ENCODE data around the gene PTPN3. TPM values are rescaled to one million over a fixed set of nuclear protein-coding genes. Genes with fewer than 3 reads are reported as not detected.

The PTPN3 gene
- total RNA-seq, 1 donor from 2014 or later = 7.8 TPM

DNA sequence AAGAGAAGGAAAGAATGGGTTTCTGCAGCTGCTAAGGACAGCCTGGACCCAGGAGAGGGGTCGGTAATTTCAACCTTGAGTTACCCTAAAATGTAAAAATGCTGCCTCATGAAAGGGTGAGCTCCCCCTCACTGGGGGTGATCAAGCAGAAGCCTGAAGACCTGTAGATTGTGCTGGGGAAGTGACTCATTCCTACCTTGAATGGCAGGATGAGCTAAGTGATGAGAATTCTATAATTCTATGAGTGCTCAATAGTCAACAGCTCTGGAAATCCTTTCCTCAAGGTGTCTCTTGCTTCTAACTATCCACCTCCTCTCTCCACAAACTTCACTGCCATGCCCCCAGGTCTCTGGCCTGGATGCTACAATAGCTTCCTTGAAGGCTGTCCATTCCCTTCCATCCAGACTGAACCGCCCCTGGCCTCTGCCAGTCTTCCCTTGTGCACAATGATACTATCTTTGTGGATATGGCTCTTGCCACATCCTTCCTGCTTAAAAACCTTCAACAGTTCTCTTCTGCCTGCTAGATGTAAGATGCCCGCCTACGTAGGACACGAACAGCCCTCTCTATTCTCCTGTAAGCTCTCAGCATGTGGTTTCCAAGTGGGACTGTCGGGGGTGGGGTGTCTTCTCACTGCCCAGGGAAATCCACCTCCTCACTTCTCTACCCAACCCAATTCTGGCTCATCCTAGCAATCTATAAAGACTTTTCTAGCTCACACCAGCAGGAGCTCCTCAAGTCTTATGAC, 50.6 kb downstream of the PTPN3 start:
- Histone ChIP-seq H3K9ac (ENCODE audit: low read depth in 1 of 3, low read length in 3 of 3) (no peak overlapping the region), H3K27me3 (ENCODE audit: control insufficient read depth in 3 of 3, insufficient read depth in 3 of 3, low read length in 3 of 3) (no peaks in the 10 kb centered on the region), H3K36me3 (ENCODE audit: control insufficient read depth in 3 of 3, insufficient read depth in 3 of 3, low read length in 3 of 3) (peaks cover 0 to 8% (median 6%) of the 10 kb centered on the region in 3 donors), H3K9me3 (ENCODE audit: control insufficient read depth in 3 of 3, low read length in 3 of 3) (no peaks in the 10 kb centered on the region), H3K4me1 (ENCODE audit: control insufficient read depth in 3 of 3, insufficient read depth in 3 of 3, low read length in 3 of 3) (peaks cover 6 to 23% (median 12%) of the 10 kb centered on the region in 3 donors), H3K27ac (ENCODE audit: low read depth, low read length) (no peak overlapping the region), H3K4me3 (ENCODE audit: low read length in 3 of 3) (no peak overlapping the region)

DNA sequence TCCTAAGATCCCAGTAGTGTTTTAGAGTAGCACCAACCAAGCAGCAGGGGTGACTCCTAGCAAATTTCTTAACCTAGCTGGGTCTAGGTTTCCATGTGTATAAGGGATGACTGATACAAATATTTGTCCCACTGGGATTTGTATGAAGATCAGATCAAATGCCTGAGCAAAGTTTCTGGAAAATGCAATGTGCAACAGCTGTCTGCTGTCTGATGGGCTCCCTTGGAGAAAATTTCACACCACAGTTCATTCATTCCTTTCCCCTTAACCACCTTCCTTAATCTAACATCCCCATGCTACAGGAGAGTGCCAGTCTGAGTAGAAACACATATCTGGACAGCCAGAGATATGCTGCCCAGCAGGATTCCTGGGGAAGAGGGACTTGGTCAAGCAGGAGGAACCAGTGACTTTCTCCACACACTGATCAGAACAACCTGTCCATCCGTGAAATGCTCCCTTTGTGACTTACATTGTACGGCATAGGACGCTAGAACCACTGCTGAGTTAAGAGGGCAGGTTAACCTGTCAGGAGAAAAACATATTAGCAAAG, 53.3 kb downstream of the PTPN3 start:
- Histone ChIP-seq H3K27me3 (ENCODE audit: control insufficient read depth in 3 of 3, insufficient read depth in 3 of 3, low read length in 3 of 3) (no peaks in the 10 kb centered on the region), H3K4me1 (ENCODE audit: control insufficient read depth in 3 of 3, insufficient read depth in 3 of 3, low read length in 3 of 3) (peaks cover 12 to 25% (median 15%) of the 10 kb centered on the region in 3 donors), H3K4me3 (ENCODE audit: low read length in 3 of 3) (no peak overlapping the region), H3K9ac (ENCODE audit: low read depth in 1 of 3, low read length in 3 of 3) (no peak overlapping the region), H3K9me3 (ENCODE audit: control insufficient read depth in 3 of 3, low read length in 3 of 3) (no peaks in the 10 kb centered on the region), H3K36me3 (ENCODE audit: control insufficient read depth in 3 of 3, insufficient read depth in 3 of 3, low read length in 3 of 3) (peaks cover 0 to 8% (median 6%) of the 10 kb centered on the region in 3 donors), H3K27ac (ENCODE audit: low read depth, low read length) (no peak overlapping the region)

- H3K4me1 ChIP-seq (ENCODE audit: control insufficient read depth in 3 of 3, insufficient read depth in 3 of 3, low read length in 3 of 3) = peaks cover 8 to 25% (median 14%) of the 10 kb centered on the region in 3 donors
- no peak overlapping the region for H3K27ac ChIP-seq (ENCODE audit: low read depth, low read length)
- no peak overlapping the region for H3K9ac ChIP-seq (ENCODE audit: low read depth in 1 of 3, low read length in 3 of 3)
- H3K9me3 ChIP-seq (ENCODE audit: control insufficient read depth in 3 of 3, low read length in 3 of 3) = no peaks in the 10 kb centered on the region
- H3K27me3 ChIP-seq (ENCODE audit: control insufficient read depth in 3 of 3, insufficient read depth in 3 of 3, low read length in 3 of 3) = no peaks in the 10 kb centered on the region
- no peak overlapping the region for H3K4me3 ChIP-seq (ENCODE audit: low read length in 3 of 3)
- peaks cover 0 to 8% (median 6%) of the 10 kb centered on the region in 3 donors for H3K36me3 ChIP-seq (ENCODE audit: control insufficient read depth in 3 of 3, insufficient read depth in 3 of 3, low read length in 3 of 3)
These were observed 55.4 kb downstream of the PTPN3 start for GRCh38 chr9:109442716-109443115.

DNA sequence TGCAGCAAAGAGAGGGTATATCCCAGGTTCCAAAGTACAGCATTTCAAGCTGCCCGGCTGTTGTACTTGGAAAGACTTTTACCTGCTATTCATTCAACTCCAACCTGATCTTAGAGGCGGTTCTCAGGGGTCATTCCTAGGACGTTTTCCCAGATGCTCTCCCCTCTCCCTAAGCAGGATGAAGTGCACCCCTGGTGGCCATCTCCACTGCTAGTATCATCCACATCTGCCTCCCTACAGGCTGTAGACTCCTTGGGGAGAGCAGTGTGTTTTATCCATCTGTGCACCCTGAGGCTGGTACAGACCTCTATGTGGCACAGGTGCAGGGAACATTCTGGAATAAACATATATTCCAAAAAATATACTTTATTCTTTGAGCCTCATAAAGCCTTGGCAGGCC, 56.8 kb downstream of the PTPN3 start:
- Histone ChIP-seq H3K36me3 (ENCODE audit: control insufficient read depth in 3 of 3, insufficient read depth in 3 of 3, low read length in 3 of 3) (peaks cover 0 to 8% (median 3%) of the 10 kb centered on the region in 3 donors), H3K9me3 (ENCODE audit: control insufficient read depth in 3 of 3, low read length in 3 of 3) (no peaks in the 10 kb centered on the region), H3K9ac (ENCODE audit: low read depth in 1 of 3, low read length in 3 of 3) (peak overlapping the region in 1 of 3 donors; percentile 18), H3K27ac (ENCODE audit: low read depth, low read length) (no peak overlapping the region), H3K4me3 (ENCODE audit: low read length in 3 of 3) (no peak overlapping the region), H3K4me1 (ENCODE audit: control insufficient read depth in 3 of 3, insufficient read depth in 3 of 3, low read length in 3 of 3) (peaks cover 13 to 32% (median 19%) of the 10 kb centered on the region in 3 donors), H3K27me3 (ENCODE audit: control insufficient read depth in 3 of 3, insufficient read depth in 3 of 3, low read length in 3 of 3) (no peaks in the 10 kb centered on the region)

DNA sequence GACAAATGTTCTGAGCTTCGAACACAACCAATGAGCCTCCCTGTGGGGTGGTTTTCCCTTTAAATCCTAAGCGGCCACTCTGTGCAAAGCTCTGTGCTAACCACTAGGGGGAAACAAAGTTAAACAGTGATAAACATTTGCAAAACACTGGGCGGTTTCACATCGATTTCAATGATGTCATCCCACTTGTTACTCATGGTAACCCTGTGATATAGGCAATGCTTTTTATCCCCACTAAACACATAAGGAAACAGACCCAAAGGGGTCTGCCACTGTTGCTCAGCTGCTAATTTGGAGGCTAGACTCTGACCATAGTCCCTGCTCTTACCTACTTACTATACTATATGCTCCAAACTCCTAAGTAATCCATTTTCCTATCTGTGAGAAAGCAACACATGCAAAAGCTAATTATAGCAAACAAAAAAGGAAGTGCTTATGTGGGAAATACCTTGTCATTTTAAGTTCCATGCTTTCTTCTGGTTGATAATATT, 57.3 kb downstream of the PTPN3 start:
- Histone ChIP-seq H3K4me3 (ENCODE audit: low read length in 3 of 3) (no peak overlapping the region), H3K27me3 (ENCODE audit: control insufficient read depth in 3 of 3, insufficient read depth in 3 of 3, low read length in 3 of 3) (no peaks in the 10 kb centered on the region), H3K4me1 (ENCODE audit: control insufficient read depth in 3 of 3, insufficient read depth in 3 of 3, low read length in 3 of 3) (peaks cover 13 to 32% (median 19%) of the 10 kb centered on the region in 3 donors), H3K9me3 (ENCODE audit: control insufficient read depth in 3 of 3, low read length in 3 of 3) (no peaks in the 10 kb centered on the region), H3K9ac (ENCODE audit: low read depth in 1 of 3, low read length in 3 of 3) (peak overlapping the region in 1 of 3 donors; percentile 18), H3K27ac (ENCODE audit: low read depth, low read length) (no peak overlapping the region), H3K36me3 (ENCODE audit: control insufficient read depth in 3 of 3, insufficient read depth in 3 of 3, low read length in 3 of 3) (peaks cover 0 to 12% (median 3%) of the 10 kb centered on the region in 3 donors)

GRCh38 chr9:109440117-109440515, 58.0 kb downstream of the PTPN3 start:
- H3K27ac ChIP-seq (ENCODE audit: low read depth, low read length) = no peak overlapping the region
- no peaks in the 10 kb centered on the region for H3K27me3 ChIP-seq (ENCODE audit: control insufficient read depth in 3 of 3, insufficient read depth in 3 of 3, low read length in 3 of 3)
- H3K4me3 ChIP-seq (ENCODE audit: low read length in 3 of 3) = no peak overlapping the region
- H3K9me3 ChIP-seq (ENCODE audit: control insufficient read depth in 3 of 3, low read length in 3 of 3) = no peaks in the 10 kb centered on the region
- peaks cover 13 to 32% (median 22%) of the 10 kb centered on the region in 3 donors for H3K4me1 ChIP-seq (ENCODE audit: control insufficient read depth in 3 of 3, insufficient read depth in 3 of 3, low read length in 3 of 3)
- H3K36me3 ChIP-seq (ENCODE audit: control insufficient read depth in 3 of 3, insufficient read depth in 3 of 3, low read length in 3 of 3) = peaks cover 0 to 10% (median 3%) of the 10 kb centered on the region in 3 donors
- no peak overlapping the region for H3K9ac ChIP-seq (ENCODE audit: low read depth in 1 of 3, low read length in 3 of 3)

DNA sequence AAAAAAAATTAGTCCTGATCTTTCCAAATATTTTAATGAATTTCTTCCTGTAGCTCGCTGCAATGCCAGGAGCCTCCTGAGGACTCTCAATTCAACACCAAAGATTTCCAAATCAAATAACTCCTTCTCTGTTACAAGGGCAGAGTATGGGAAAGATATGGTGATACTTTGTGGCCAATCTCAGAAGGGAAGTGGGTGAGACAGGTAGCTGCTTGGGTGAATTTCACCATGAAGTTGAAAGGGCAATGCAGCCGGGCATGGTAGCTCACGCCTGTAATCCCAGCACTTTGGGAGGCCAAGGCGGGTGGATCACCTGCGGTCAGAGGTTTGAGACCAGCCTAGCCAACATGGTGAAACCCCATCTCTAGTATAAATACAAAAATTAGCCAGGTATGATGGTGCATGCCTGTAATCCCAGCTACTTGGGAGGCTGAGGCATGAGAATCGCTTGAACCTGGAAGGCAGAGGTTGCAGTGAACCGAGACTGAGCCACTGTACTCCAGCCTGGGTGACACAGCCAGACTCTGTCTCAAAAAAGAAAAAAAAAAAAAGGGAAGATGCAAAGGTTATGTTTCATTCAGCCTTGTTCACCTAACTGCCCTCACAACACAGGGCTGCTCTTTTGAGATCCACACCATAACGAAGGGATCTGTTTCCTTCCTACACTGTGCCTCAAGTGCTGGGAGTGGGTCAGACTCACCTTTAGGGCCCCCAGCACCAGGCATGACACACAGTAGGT, 58.6 kb downstream of the PTPN3 start:
- Histone ChIP-seq H3K27me3 (ENCODE audit: control insufficient read depth in 3 of 3, insufficient read depth in 3 of 3, low read length in 3 of 3) (no peaks in the 10 kb centered on the region), H3K36me3 (ENCODE audit: control insufficient read depth in 3 of 3, insufficient read depth in 3 of 3, low read length in 3 of 3) (peaks cover 0 to 4% (median 0%) of the 10 kb centered on the region in 3 donors), H3K4me3 (ENCODE audit: low read length in 3 of 3) (no peak overlapping the region), H3K9me3 (ENCODE audit: control insufficient read depth in 3 of 3, low read length in 3 of 3) (no peaks in the 10 kb centered on the region), H3K9ac (ENCODE audit: low read depth in 1 of 3, low read length in 3 of 3) (no peak overlapping the region), H3K27ac (ENCODE audit: low read depth, low read length) (no peak overlapping the region), H3K4me1 (ENCODE audit: control insufficient read depth in 3 of 3, insufficient read depth in 3 of 3, low read length in 3 of 3) (peaks cover 13 to 32% (median 26%) of the 10 kb centered on the region in 3 donors)

- H3K4me3 ChIP-seq (ENCODE audit: low read length in 3 of 3) = peak overlapping the region in 2 of 3 donors; percentile 39 to 55
- no peaks in the 10 kb centered on the region for H3K9me3 ChIP-seq (ENCODE audit: control insufficient read depth in 3 of 3, low read length in 3 of 3)
- H3K27ac ChIP-seq (ENCODE audit: low read depth, low read length) = peak overlapping the region; percentile 75
- peaks cover 13 to 32% (median 26%) of the 10 kb centered on the region in 3 donors for H3K4me1 ChIP-seq (ENCODE audit: control insufficient read depth in 3 of 3, insufficient read depth in 3 of 3, low read length in 3 of 3)
- H3K36me3 ChIP-seq (ENCODE audit: control insufficient read depth in 3 of 3, insufficient read depth in 3 of 3, low read length in 3 of 3) = peaks cover 0 to 12% (median 0%) of the 10 kb centered on the region in 3 donors
- H3K9ac ChIP-seq (ENCODE audit: low read depth in 1 of 3, low read length in 3 of 3) = peak overlapping the region in 2 of 3 donors; percentile 58 to 63
- H3K27me3 ChIP-seq (ENCODE audit: control insufficient read depth in 3 of 3, insufficient read depth in 3 of 3, low read length in 3 of 3) = no peaks in the 10 kb centered on the region
These were observed 60.8 kb downstream of the PTPN3 start for GRCh38 chr9:109437286-109437685.

DNA sequence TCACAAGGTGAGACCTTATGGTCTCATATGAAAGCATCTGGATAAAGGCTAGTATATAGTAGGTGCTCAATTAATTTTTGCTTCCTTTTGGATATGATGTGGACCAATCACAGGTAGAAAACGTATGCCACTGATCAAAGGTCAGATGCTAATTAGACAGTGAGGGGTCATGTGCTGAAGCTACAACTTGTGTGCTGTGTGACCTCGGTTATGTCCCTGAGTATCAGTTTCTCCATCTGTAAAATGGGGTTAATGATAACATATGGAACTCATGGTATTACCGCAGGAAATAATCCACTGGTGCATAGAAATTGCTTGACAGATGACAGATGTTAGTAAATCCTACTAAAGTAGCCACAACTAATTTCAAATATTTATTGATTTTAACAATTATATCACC, 62.0 kb downstream of the PTPN3 start:
- H3K27ac ChIP-seq (ENCODE audit: low read depth, low read length) = no peak overlapping the region
- H3K4me1 ChIP-seq (ENCODE audit: control insufficient read depth in 3 of 3, insufficient read depth in 3 of 3, low read length in 3 of 3) = peaks cover 9 to 28% (median 26%) of the 10 kb centered on the region in 3 donors
- no peak overlapping the region for H3K9ac ChIP-seq (ENCODE audit: low read depth in 1 of 3, low read length in 3 of 3)
- H3K9me3 ChIP-seq (ENCODE audit: control insufficient read depth in 3 of 3, low read length in 3 of 3) = no peaks in the 10 kb centered on the region
- H3K36me3 ChIP-seq (ENCODE audit: control insufficient read depth in 3 of 3, insufficient read depth in 3 of 3, low read length in 3 of 3) = peaks cover 0 to 15% (median 0%) of the 10 kb centered on the region in 3 donors
- no peaks in the 10 kb centered on the region for H3K27me3 ChIP-seq (ENCODE audit: control insufficient read depth in 3 of 3, insufficient read depth in 3 of 3, low read length in 3 of 3)
- H3K4me3 ChIP-seq (ENCODE audit: low read length in 3 of 3) = no peak overlapping the region

All from skeletal muscle tissue (tissue), 4 donors.